GM12878 (cell line): Measurements from ENCODE around the gene HOOK2.

Experiments used
- EZH2 ChIP-seq: IDR thresholded peaks from 2 replicates; pipeline ENCODE4 v1.6.1; 2012; ENCODE audit warnings: low read depth, mild to moderate bottlenecking, control low read depth, inconsistent platforms, low read length, borderline replicate concordance; ENCODE audit not compliant: control insufficient read depth
- GABPA ChIP-seq: IDR thresholded peaks from 2 replicates; pipeline ENCODE4 v1.6.1; 2014; ENCODE audit warnings: antibody characterized with exemption, low read depth, mild to moderate bottlenecking, inconsistent platforms
- POLR2A ChIP-seq: IDR thresholded peaks from 2 replicates; pipeline ENCODE4 v1.6.1; 2011; ENCODE audit warnings: low read depth, mild to moderate bottlenecking, low read length
- ZNF274 ChIP-seq: IDR thresholded peaks from one replicate; pipeline ENCODE4 v1.8.0; 2011; ENCODE audit not compliant: insufficient read length, insufficient read depth
- TF ChIP-seq, protein P1 (sequence below), 3 experiments: IDR thresholded peaks in 2 of 3; conservative IDR thresholded peaks in 1 of 3; 2 replicates each; pipeline ENCODE4 v1.5.1; 2011; ENCODE audit warnings: low read depth in 3 of 3, low read length in 3 of 3, mild to moderate bottlenecking in 3 of 3, control low read depth in 2 of 3, moderate library complexity in 2 of 3, inconsistent platforms in 1 of 3, mixed read lengths in 1 of 3; ENCODE audit not compliant: control insufficient read depth in 2 of 3, insufficient read depth in 1 of 3; ENCODE audit errors: extremely low read depth in 1 of 3
- TF ChIP-seq, protein P2 (sequence below): IDR thresholded peaks from 2 replicates; pipeline ENCODE4 v1.6.1; 2012; ENCODE audit warnings: low read depth, low read length, improper control_type of control experiment

DNA sequence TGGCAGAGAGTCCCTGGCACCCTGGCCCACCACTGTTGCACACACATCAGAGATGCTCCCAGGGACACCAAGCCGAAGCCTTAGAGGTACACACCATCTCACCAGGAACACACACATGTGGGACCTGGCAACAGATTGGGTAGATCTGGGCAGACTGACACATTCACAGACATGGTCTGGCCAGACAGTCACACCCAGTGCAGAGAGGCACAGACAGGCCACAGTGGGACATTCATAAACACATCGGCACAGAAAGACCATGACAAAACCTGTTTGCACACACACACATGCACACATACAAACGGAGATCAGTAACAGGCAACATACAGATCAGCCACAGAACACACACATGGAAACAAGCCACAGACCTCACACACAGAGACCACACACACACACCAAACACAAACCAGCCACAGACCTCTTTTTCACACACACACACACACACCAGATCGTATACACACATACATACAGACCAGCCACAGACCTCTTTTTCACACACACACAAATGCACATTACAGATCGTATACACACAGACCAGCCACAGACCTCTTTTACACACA lies 9.6 kb upstream of the HOOK2 start:
- TF ChIP-seq ZNF274: no peak
- no peak for TF ChIP-seq POLR2A
- no peak for TF ChIP-seq GABPA
- TF ChIP-seq, protein P1, sequence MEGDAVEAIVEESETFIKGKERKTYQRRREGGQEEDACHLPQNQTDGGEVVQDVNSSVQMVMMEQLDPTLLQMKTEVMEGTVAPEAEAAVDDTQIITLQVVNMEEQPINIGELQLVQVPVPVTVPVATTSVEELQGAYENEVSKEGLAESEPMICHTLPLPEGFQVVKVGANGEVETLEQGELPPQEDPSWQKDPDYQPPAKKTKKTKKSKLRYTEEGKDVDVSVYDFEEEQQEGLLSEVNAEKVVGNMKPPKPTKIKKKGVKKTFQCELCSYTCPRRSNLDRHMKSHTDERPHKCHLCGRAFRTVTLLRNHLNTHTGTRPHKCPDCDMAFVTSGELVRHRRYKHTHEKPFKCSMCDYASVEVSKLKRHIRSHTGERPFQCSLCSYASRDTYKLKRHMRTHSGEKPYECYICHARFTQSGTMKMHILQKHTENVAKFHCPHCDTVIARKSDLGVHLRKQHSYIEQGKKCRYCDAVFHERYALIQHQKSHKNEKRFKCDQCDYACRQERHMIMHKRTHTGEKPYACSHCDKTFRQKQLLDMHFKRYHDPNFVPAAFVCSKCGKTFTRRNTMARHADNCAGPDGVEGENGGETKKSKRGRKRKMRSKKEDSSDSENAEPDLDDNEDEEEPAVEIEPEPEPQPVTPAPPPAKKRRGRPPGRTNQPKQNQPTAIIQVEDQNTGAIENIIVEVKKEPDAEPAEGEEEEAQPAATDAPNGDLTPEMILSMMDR (IDR thresholded peaks at IDR 0.05 in 2 of 3, conservative IDR thresholded peaks at IDR 0.05 in 1 of 3; ENCODE audit: control insufficient read depth in 2 of 3, extremely low read depth in 1 of 3, insufficient read depth in 1 of 3, low read depth in 3 of 3, low read length in 3 of 3): no peak
- TF ChIP-seq, protein P2, sequence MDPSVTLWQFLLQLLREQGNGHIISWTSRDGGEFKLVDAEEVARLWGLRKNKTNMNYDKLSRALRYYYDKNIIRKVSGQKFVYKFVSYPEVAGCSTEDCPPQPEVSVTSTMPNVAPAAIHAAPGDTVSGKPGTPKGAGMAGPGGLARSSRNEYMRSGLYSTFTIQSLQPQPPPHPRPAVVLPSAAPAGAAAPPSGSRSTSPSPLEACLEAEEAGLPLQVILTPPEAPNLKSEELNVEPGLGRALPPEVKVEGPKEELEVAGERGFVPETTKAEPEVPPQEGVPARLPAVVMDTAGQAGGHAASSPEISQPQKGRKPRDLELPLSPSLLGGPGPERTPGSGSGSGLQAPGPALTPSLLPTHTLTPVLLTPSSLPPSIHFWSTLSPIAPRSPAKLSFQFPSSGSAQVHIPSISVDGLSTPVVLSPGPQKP: no peak
- no peak for TF ChIP-seq EZH2
